Left cardiac atrium (tissue), 4 donors: ENCODE results near the gene MVD. TPM values are rescaled to one million over a fixed set of nuclear protein-coding genes. Genes with fewer than 3 reads are reported as not detected.
"Not testable (repeated sequence)": the region's sequence is repeated elsewhere in the genome, so short reads cannot be mapped to it uniquely, and the experiment has no call there.

Experiments used
- ATAC-seq, 2 donors: fragments of 200-7000 bp; cut with Tn5 transposase; one replicate each; pipeline ENCODE4 v1.9.1; 2020; ENCODE audit warnings: mild to moderate bottlenecking in 2 of 2, moderate library complexity in 2 of 2
- DNase-seq: peaks from one replicate; pipeline ENCODE4 v3.0.0-alpha.2; 2020
- intact Hi-C, 2 donors: fragments of 100-400 bp; cut with DNase I; formaldehyde crosslinking; loops; one replicate each; pipeline versions ENCODE4 v1.14.1 to v1.15.1; 2022 to 2023
- total RNA-seq, 2 donors: library from RNA; stranded (reverse); fragmentation: NEBNext Ultra II Directional; extraction: Animal tissue kit (Norgen Biotek cat#: 25700); gene quantifications; one replicate each; pipeline ENCODE4 v1.2.1, GENCODE V29; 2021
- donor health status: DM: no; HTN: yes; CAD: no.
- donor health status: DM: no; HTN: yes; CAD: no; lungs with severe emphysema.
- donor health status: DM: yes; HTN: yes; CAD: no.
- donor health status: Dilated cardiomyopathy.

Gene MVD
- total RNA-seq, 2 donors from 2014 or later: 31.3 to 32.9 TPM

DNA sequence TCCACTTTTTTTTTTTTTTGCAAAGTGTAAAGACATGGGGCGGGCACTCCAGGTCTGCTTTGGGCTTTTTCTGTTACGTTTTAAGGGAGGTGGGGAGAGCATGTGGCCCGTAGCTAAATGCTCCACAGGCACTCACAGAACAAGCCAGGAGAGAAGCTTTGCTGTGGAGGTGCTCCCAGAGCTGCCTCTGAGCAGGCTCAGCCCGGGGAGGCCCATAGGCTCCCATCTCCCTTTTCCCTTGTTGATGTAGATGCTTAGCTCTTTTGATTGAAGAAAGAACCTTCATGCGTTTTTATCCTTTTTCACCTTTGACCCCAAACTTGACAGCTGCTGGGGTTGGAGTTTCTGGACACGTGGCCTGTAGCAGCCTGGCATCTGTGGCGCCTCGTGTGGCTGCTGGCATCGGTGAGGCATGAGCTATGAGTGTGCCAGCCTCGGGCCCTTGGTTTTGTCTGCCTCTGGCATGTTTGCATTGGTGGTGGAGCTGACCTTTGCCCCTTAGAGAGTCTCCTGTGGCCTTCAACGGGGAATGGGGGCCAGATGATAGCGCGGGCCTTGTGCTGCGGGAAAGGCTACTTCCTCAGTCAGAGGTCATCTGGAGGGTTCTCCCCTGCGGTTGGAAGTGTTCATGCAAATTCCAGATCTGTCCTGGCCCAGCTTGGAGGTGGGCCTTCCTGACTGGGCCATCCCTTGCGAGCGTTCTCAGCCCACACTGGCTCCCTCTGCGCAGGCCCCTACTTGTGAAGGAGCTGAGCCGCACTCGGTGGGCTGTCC, 44.5 kb downstream of the MVD start:
- DNase-seq (no peak), ATAC-seq (peak; percentile 17 to 46)
- intact Hi-C loops: no loop called here

DNA sequence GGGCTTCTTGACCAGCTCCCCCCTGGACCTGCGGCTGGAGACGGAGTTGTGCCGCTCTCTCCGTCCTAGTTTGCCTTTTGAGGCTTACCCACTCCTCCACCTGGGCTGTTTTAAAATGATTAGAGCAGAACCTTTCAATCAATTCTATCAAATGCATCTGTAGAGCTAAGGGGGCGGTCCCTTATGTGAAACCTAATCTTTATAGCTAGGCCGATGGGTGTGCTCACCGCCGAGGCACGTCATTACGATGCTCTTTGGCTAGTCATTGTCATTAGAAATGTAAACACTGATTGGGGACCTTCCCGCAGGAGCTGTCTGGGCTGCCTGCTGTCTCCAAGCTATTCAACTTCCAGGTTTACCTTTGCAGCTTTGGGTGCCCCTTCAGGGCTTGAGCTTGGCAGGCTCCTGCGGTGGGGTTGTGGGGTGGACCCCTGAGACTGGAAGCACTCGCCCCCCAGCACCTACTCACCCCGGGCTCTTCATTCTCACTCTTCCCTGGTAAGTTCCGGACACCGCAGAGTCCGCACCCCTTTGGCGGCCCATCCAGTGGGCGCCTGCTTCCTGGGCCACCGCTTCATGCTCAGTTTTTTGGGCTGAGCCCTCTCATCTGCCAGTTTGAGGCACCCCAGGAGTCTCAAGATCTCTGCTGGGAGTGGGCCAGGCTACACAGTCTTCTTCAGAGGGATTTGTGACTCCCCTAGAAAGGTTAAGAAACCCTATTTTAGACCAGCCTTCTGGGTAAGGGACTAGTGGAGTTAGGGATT, 45.4 kb downstream of the MVD start:
- intact Hi-C loops: no loop called here
- DNase-seq (no peak), ATAC-seq (no peak)

DNA sequence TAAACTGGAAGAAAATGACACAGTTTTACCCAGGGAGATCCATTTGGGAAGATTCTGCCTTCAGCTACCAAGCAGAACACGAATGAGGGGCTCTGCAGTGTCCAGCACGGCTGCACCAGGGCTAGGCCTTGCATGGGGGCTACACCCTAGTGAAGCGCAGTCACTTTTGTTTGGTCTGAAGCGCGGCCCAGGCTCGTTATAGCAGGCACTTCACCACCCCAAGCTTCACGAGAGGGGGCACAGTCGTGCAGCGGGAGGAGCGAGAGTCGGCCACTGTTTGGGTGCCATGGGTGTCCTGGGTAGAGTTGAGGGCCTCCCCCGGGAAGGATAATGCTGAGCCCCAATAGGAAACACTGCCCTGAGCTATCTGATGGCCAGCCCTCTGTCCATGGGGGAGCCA, 46.2 kb downstream of the MVD start:
- intact Hi-C loops: no loop called here
- no peak for DNase-seq
- no peak for ATAC-seq

DNA sequence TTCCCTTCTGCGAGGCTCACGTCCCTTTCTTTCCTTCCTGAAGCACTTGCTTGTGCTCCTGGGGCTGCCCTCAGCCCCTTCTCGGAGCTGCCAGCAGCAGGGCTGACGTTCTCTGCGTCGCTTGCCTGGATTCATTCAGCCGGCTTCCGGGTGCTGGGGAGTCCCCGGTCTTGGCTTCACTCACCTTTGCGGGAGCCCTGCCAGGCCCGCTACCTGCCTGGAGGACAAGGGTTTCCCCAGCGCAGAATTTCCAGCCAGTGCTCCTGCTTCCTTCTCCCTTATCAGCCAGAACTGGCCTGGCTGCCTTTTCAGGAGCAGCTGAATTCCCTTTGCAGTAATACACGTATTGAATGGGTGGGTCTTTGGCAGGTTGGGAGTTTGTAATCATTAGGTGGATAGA, 46.6 kb downstream of the MVD start:
- intact Hi-C loops: no loop called here
- ATAC-seq: no peak
- DNase-seq: no peak

DNA sequence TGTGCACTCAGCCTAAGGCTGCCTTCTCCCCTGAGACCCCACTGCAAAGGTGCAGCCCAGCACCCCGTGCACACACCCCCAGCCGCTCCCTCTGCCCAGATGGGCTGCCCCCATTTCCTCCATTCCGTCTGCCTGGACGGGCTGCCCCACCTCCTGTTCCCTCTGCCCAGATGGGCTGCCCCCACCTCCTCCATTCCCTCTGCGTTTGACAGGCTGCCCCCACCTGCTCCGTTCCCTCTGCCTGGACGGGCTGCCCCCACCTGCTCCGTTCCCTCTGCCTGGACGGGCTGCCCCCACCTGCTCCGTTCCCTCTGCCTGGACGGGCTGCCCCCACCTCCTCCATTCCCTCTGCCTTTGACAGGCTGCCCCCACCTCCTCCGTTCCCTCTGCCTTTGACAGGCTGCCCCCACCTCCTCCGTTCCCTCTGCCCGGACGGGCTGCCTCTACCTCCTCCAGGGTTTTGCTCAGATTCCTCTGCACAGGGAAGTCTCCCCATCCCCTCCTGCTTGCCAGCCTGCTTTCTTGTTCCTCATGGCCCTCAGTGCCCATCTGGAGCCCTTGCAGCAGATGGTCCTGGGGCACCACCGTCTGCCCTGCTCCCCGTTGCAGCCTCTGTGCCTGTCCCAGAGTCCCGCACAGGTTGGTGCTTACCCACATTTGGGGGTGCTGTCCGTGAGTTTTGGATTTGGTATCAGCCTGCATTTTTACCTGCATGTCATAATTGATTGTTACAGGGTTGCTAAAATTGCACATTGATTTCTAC, 47.9 kb downstream of the MVD start:
- ATAC-seq (no peak), DNase-seq (no peak)
- intact Hi-C loops: no loop called here

DNA sequence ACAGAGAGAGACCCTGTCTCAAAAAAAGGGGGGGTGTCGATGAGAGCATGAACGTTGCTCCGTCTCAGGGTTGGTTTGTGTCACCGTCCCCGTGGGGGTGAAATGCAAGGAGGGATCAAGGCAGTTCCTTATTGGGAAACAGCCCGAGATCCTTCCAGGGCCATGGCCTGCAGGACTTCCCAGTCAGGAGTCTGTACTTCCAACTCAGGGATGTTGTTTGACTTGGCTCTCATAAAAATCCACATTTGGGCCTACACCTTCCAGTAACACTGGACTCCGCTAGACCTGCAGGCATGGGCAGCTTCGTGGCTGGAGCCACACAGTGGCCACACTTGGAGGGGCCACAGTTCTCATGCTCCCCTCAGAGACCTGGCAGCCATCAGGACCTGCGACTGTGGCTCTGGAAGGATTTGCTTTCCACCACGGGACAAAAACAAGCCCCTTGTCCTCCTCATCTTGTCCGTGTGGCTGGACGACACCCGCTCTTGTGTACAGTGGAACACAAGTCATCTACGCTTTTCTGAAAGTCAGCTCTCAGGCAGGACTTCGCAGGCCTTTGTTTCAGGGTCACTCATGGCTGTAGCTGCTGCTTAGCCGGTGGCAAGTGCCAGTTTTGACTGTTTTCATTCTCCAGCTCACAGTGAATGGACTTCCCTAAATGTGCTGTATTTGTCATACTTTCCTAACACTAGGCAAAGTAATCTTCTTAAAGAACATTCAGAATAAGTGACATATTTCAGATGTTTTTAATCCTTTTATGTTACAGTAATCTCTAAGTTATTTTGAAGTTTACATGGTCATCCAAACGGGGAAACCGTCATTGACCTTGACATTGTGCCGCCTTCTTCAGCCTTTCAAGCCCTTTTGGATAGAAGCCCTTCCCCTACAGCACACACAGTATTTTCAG, 48.7 kb downstream of the MVD start:
- ATAC-seq (no peak), DNase-seq (no peak)
- intact Hi-C loops: no loop called here

DNA sequence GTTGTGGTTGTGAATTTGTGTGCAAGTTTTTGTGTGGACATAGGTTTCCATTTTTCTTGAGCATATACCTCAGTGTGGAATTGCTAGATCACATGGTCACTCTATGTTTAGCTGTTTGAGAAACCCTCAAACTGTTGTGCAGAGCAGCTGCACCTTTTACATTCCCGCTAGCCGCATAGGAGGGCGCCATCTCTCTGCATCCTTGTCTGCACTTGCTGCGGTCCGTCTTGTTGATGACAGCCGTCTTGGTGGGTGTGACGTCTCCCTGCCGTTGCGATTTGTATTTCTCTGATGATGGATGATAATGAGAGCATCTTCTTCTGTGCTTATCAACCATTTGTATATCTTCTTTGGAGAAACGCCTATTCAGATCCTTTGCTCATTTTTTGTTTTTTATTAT, 49.6 kb downstream of the MVD start:
- intact Hi-C loops: no loop called here
- DNase-seq: no peak

DNA sequence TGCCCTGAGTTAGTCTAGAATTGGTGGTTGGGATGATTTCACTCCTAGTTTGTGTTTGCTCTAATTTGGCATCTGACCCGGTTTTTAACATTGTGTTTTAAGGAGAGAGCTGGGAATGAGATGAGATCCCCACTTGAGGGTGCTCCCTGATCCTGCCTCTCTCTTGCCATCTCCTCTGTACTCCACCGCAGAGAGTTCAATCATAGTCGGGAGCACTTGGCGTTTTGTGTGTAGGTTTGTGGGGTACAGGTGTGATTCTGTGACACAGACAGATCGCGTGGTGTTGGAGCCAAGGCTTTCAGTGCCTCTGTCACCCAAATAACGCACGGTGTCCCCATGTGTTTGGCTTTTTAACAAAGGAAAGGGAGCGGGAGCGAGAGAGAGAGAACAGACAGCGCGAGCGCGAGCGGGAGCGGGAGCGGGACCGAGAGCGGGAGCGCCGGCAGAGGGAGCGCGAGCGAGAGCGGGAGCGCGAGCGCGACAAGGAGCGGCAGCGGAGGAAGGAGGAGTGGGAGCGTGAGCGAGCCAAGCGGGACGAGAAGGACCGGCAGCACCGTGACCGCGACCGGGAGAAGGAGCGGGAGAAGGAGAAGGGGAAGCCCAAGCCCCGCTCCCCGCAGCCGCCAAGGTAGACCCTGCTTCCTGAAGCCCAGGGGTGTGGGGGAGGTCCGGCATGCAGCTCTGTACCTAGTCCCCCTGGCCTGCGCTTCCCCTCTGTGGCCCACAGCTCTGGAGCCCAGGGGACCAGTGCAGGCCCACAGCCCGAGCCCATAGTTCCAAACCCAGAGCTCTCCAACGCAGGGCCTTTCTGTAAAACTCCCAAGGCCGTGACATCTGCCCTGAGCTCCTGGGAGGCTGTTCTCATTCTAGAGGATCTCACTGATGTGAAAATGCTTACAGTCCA, 51.7 kb downstream of the MVD start:
- ATAC-seq (no peak), DNase-seq (no peak)
- intact Hi-C loops: no loop called here

More for the DNA sequence above, 49.6 kb downstream of the MVD start:
- no peak for ATAC-seq

DNA sequence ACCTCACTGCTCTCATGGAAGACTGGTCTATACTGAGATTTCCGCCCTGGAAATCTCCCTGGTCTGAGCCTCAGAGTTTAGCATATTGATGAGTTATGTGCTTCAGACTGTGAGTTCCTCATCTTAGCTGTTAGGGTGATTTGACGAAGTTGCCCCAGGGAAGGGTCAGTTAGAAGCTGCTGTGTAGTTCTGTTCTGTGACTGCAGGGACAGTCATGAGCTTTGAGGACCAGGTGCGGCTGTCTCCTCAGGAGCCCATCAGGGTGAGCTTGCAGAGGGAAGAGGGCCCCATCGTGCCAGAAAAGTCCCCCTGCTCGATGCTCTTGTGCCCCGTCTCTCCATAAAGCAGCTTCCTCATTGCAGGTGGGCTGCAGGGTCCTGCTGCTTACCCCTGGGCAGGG, 52.8 kb downstream of the MVD start:
- ATAC-seq: no peak
- no peak for DNase-seq
- intact Hi-C loops: no loop called here

DNA sequence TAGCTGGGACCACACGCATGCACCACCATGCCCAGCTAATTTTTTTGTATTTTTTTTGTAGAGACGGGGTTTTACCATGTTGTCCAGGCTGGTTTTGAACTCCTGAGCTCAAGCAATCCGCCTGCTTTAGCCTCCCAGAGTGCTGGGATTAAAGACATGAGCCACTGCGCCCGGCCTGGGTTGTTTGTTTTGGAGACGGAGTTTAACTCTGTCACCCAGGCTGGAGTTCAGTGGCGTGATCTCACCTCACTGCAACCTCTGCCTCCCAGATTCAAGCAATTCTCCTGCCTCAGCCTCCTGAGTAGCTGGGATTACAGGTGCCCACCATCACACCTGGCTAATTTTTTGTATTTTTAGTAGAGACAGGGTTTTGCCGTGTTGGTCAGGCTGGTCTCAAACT, 53.5 kb downstream of the MVD start:
- ATAC-seq, intact Hi-C loops, DNase-seq: not testable (repeated sequence)

DNA sequence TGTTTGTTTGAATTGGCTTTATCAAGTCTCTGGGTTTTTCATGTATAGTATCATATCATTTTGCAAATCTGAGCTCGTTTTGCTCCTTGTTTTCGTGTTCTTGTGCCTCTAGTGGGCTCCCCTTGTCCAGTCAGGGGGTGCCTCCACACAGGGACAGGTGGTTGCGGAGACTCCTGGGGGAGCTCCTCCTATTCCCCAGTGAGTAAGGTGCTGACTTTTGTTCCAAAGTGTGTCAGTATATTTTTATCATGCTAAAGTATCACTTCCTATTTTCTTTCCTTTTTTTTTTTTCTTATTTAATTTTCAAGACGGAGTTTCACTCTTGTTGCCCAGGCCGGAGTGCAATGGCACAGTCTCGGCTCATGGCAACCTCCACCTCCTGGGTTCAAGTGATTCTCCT, 54.8 kb downstream of the MVD start:
- intact Hi-C loops: no loop called here
- ATAC-seq: no peak
- DNase-seq: no peak

DNA sequence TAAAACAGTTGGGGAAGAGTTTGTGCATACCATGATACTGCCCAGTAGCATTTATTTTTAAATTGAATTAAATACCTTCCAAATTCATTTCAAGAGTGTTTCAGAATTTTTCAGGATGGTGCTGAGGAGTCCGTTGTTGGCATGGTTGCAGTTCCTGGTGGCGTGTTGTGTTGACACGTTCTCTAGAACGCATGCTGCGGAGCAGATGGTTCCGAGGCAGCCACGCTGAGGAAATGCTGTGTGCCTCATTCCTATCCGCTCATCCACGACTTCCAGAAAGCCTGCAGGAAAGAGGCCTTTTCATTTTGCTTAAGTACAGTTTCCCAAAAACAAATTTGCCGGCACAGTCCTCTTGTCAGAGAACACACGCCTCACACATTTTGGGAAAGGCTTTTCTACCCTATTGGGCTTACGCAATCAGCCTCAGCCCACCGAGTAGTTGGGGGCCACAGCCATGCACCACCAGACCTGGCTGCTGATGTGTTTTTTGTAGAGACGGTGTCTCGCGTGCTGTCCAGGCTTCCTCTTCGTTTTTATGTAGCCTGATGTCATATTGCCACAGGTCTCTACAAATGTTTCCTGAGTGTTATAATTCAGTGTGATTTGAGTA, 56.6 kb downstream of the MVD start:
- intact Hi-C loops: no loop called here
- ATAC-seq (no peak), DNase-seq (no peak)

DNA sequence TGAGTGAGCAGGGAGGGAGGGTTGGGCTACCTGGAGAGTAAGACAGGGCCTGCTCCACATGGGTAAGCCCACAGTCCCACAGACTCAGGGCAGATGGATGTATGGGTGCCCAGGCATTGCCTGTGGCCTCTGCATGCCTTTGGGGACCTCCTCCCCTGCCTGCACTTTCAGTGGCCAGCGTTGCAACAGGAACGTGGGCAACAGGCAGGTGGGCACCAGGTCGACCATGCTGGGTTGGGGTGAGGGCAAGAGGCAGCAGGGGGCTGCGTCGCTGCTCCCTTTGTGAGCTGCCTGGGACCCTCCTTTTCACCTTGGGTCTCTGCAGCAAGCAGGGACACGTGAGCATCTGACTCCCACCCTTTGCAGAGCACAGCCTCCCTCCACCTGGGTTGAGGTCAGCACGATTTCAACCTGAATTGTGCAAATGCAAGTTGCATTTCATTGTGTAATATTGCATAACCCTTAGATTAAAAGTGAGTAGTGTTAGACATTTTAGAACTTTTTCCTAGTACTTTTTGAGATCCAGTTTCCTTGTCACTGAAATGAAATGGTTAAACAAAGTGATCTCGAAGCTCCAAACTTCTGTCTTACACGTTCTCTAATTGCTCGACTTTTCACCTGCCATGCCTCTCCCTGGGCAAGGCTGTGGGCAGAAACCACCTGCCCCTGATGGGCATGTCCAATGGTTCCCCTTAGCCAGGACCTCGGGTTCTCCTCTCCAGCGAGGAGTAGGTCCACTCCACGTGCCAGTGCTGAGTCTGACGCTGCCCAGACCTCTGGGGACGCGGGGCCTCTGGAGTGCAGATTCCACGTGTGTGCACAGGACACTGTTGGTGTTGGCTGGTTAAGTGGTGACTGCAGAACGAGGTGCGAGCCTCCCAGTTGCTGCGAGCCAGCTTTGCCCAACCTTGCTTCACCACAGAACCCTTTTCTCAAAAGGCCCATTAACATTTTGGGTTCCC, 57.4 kb downstream of the MVD start:
- no peak for DNase-seq
- intact Hi-C loops: no loop called here
- no peak for ATAC-seq

DNA sequence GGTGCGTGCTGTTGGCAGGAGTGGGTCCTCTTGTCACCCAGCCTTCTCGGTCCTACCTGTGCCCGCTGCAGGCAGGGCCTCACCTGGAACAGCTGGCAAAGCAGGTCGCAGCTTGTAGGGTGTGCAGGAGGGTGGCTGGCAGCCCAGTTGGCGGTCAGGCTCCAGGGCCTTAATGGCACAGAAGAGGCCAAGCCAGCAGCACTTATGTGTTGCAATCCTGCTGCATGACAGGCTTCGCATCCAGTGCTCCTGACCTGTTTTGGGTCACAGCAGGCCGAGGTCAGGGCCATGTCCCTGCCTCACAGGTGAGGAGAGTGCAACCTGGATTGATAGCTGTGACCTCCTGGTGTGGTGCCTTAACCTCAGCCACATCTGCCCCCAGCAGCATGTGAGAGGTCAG, 60.8 kb downstream of the MVD start:
- ATAC-seq (no peak), DNase-seq (no peak)
- intact Hi-C loops: no loop called here
